Measurements from ENCODE around the gene SDHAF1. TPM values are rescaled to one million over a fixed set of nuclear protein-coding genes. Genes with fewer than 3 reads are reported as not detected.
A peak's percentile ranks its signal among the peaks of the same experiment; 100 is the strongest.

SDHAF1 gene
- total RNA-seq, 1 donor from 2014 or later = 17.5 TPM

- TF ChIP-seq, protein P1, sequence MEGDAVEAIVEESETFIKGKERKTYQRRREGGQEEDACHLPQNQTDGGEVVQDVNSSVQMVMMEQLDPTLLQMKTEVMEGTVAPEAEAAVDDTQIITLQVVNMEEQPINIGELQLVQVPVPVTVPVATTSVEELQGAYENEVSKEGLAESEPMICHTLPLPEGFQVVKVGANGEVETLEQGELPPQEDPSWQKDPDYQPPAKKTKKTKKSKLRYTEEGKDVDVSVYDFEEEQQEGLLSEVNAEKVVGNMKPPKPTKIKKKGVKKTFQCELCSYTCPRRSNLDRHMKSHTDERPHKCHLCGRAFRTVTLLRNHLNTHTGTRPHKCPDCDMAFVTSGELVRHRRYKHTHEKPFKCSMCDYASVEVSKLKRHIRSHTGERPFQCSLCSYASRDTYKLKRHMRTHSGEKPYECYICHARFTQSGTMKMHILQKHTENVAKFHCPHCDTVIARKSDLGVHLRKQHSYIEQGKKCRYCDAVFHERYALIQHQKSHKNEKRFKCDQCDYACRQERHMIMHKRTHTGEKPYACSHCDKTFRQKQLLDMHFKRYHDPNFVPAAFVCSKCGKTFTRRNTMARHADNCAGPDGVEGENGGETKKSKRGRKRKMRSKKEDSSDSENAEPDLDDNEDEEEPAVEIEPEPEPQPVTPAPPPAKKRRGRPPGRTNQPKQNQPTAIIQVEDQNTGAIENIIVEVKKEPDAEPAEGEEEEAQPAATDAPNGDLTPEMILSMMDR (conservative IDR thresholded peaks at IDR 0.05) = no peak
- no peak for DNase-seq (ENCODE audit: low read depth, low spot score)
- H3K36me3 Mint-ChIP-seq (ENCODE audit: low read depth) = no peaks in the 10 kb centered on the region
- H3K4me1 Mint-ChIP-seq = no peaks in the 10 kb centered on the region
- H3K4me3 Mint-ChIP-seq = no peak overlapping the region
- no peak overlapping the region for H3K27ac Mint-ChIP-seq (ENCODE audit: unreplicated experiment)
- H3K27me3 Mint-ChIP-seq (ENCODE audit: low read depth) = peaks cover 41% of the 10 kb centered on the region
- no peaks in the 10 kb centered on the region for H3K9me3 Mint-ChIP-seq
Observed at GRCh38 chr19:35966771-35967170, 28.2 kb upstream of the SDHAF1 start.

DNA sequence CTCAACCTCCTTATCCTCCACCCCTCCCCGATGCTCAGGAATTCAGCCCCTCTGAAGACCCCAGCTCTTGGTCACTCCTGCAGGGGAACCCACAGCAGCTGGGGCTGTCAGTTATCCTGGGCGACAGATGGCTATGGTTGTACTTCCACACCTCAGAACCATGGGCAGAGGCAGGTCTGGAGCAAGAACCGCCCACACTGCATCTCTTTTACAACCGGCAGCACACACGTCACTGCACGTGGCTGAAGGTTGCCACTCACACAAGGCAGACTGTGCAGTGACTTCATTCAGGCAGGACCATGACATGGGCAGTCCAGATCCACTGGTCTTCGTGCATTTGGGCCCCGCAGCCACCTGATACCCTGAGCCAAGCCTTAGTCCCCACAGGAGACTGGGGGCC, 21.5 kb upstream of the SDHAF1 start:
- no peak overlapping the region for H3K27ac Mint-ChIP-seq (ENCODE audit: unreplicated experiment)

GRCh38 chr19:35975608-35976214, 19.3 kb upstream of the SDHAF1 start:
- H3K4me1 Mint-ChIP-seq = no peaks in the 10 kb centered on the region
- H3K27ac Mint-ChIP-seq (ENCODE audit: unreplicated experiment) = no peak overlapping the region
- no peaks in the 10 kb centered on the region for H3K9me3 Mint-ChIP-seq
- H3K27me3 Mint-ChIP-seq (ENCODE audit: low read depth) = peaks cover 59% of the 10 kb centered on the region
- DNase-seq (ENCODE audit: low read depth, low spot score) = no peak
- TF ChIP-seq, protein P1 (conservative IDR thresholded peaks at IDR 0.05) = no peak
- no peak overlapping the region for H3K4me3 Mint-ChIP-seq
- no peaks in the 10 kb centered on the region for H3K36me3 Mint-ChIP-seq (ENCODE audit: low read depth)

More for the DNA sequence above, 21.5 kb upstream of the SDHAF1 start:
- H3K4me1 Mint-ChIP-seq = no peaks in the 10 kb centered on the region
- H3K27me3 Mint-ChIP-seq (ENCODE audit: low read depth) = peaks cover 55% of the 10 kb centered on the region
- H3K36me3 Mint-ChIP-seq (ENCODE audit: low read depth) = no peaks in the 10 kb centered on the region
- no peak for DNase-seq (ENCODE audit: low read depth, low spot score)
- TF ChIP-seq, protein P1 (conservative IDR thresholded peaks at IDR 0.05) = no peak
- no peaks in the 10 kb centered on the region for H3K9me3 Mint-ChIP-seq
- no peak overlapping the region for H3K4me3 Mint-ChIP-seq

DNA sequence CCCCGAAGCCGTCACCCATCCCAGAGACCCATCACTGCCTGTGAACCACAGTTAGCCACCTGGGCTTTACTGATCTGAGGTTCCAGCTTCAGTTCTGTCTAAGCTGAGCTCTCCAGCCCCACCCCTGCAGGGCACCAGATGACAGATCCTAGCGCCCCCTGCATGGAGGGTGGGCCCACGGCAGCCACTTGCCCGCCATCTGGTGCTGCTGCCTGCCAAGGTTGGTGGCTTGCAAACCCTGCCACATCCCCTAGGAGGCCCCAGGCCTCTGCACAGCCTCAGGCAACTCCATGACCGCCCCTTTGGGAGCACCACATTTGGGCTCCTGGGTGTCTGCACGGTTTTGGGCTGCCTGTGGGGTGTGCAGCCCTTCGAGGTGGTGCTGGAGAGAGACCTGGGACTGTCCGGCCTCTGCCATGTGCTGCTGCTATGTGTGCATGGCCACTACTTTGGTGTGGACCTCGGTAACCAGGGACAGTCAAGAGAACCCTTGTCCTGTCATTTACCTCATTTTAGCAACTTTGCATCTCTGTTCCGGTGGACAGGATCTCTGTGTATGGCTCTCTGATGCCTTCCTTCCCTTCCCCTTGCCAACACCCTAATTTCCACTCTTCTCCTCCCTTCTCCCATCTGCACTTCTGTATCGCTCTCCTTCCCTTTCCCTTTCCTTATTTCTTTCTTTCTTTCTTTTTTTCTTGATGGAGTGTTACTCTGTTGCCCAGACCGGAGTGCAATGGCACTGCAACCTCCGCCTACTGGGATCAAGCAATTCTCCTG, 17.4 kb upstream of the SDHAF1 start:
- Mint-ChIP-seq H3K27ac (ENCODE audit: unreplicated experiment) (no peak overlapping the region), H3K9me3 (no peaks in the 10 kb centered on the region), H3K27me3 (ENCODE audit: low read depth) (peaks cover 67% of the 10 kb centered on the region), H3K4me3 (no peak overlapping the region), H3K4me1 (no peaks in the 10 kb centered on the region), H3K36me3 (ENCODE audit: low read depth) (no peaks in the 10 kb centered on the region)
- TF ChIP-seq, protein P1 (conservative IDR thresholded peaks at IDR 0.05) = peak; percentile 22
- no peak for DNase-seq (ENCODE audit: low read depth, low spot score)

- H3K9me3 Mint-ChIP-seq = no peaks in the 10 kb centered on the region
- no peaks in the 10 kb centered on the region for H3K36me3 Mint-ChIP-seq (ENCODE audit: low read depth)
- no peak overlapping the region for H3K4me3 Mint-ChIP-seq
- no peak overlapping the region for H3K27ac Mint-ChIP-seq (ENCODE audit: unreplicated experiment)
- H3K4me1 Mint-ChIP-seq = no peaks in the 10 kb centered on the region
- TF ChIP-seq, protein P1 (conservative IDR thresholded peaks at IDR 0.05) = no peak
- peaks cover 72% of the 10 kb centered on the region for H3K27me3 Mint-ChIP-seq (ENCODE audit: low read depth)
- DNase-seq (ENCODE audit: low read depth, low spot score) = no peak
Observed at GRCh38 chr19:35978271-35978670, 16.7 kb upstream of the SDHAF1 start.

Data from neural crest cell (in vitro differentiated cells).